ENCODE results near the gene NCK2. TPM values are rescaled to one million over a fixed set of nuclear protein-coding genes. Genes with fewer than 3 reads are reported as not detected.

Gene NCK2
- total and polyA plus RNA-seq, 10 of the 15 experiments (the other 5 are each of a cell fraction or from before 2014, with no cell fraction given), result 1.2 to 30.9 (median 14.1) TPM

GRCh38 chr2:105803773-105804172 is 59.1 kb downstream of the NCK2 start:
- RAD21 ChIA-PET (ENCODE audit: unreplicated experiment), result interaction anchor here (0.8 to 3.3 kb wide), 15 partner anchors 8 to 70 kb away, joined by 3 to 28 read pairs (median 4); no protein-coding TSS in a partner anchor
- in situ Hi-C loops (cut with MboI), result no loop called here
- 44% methylated on average over 4 of the region's 4 CpGs for WGBS (ENCODE audit: insufficient coverage, insufficient replicate concordance, low lambda C conversion rate, missing lambda C conversion rate)
- H2AFZ ChIP-seq (ENCODE audit: control insufficient read depth, low read depth, low read length), result no peak overlapping the region
- SMC1A ChIA-PET (ENCODE audit: uncharacterized antibody, unreplicated experiment), result interaction anchor here (0.7 to 9.9 kb wide), 18 partner anchors 8 to 389 kb away, joined by 3 to 93 read pairs (median 6); no protein-coding TSS in a partner anchor
- FAIRE-seq, result no peak
- no peak for DNase-seq (ENCODE audit: low read depth, low spot score)
- peaks cover 89% of the 10 kb centered on the region for H3K79me2 ChIP-seq (ENCODE audit: control insufficient read depth, insufficient read depth, low read length)
- H4K20me1 ChIP-seq (ENCODE audit: control insufficient read depth, insufficient read depth), result no peaks in the 10 kb centered on the region
- intact Hi-C loops (cut with micrococcal nuclease; ENCODE audit: unreplicated experiment), result loop anchor here (2.0 kb wide), 2 partner anchors 31 to 57 kb away; no protein-coding TSS in a partner anchor
- POLR2A ChIA-PET, result interaction anchor here (0.7 to 3.0 kb wide), 6 partner anchors 8 to 70 kb away, joined by 3 to 18 read pairs (median 5); no protein-coding TSS in a partner anchor
- no peak overlapping the region for H3K9ac ChIP-seq (ENCODE audit: control insufficient read depth, insufficient read depth, low read length)
- H3K4me3 ChIP-seq, result no peak overlapping the region
- H3K27me3 ChIP-seq (replicated peaks in 1 of 2; ENCODE audit: control insufficient read depth in 2 of 2, insufficient read depth in 2 of 2, low read length in 1 of 2), result no peaks in the 10 kb centered on the region
- peak overlapping the region; percentile 72 for H3K27ac ChIP-seq (ENCODE audit: control insufficient read depth, insufficient read depth)
- peaks cover 69% of the 10 kb centered on the region for H3K4me1 ChIP-seq (ENCODE audit: control insufficient read depth, insufficient read depth, low read length)
- no peak for ATAC-seq
- peak overlapping the region; percentile 28; the same call in 1 of the 2 replicates for H3K4me2 ChIP-seq (ENCODE audit: control insufficient read depth, insufficient read depth)
- no TSS peak for BruUV-seq (replicated peaks)
- H3K36me3 ChIP-seq (ENCODE audit: control insufficient read depth in 2 of 2, insufficient read depth in 2 of 2, low read length in 1 of 2), result peaks cover 0 to 3% of the 10 kb centered on the region in 2 experiments; a peak in 1 of 4 replicates
- H3K9me3 ChIP-seq (replicated peaks; ENCODE audit: control insufficient read depth, insufficient read depth, low read length), result no peaks in the 10 kb centered on the region
- CTCF ChIA-PET, result interaction anchor here (0.8 to 1.9 kb wide), 9 partner anchors 8 to 475 kb away, joined by 3 to 11 read pairs (median 4); no protein-coding TSS in a partner anchor
- TF ChIP-seq SUZ12 (IDR thresholded peaks at IDR 0.05; ENCODE audit: unreplicated experiment) (no peak), SMARCA5 (IDR thresholded peaks at IDR 0.05) (peak; percentile 36; the same call in 1 of the 2 replicates), ZNF687 (IDR thresholded peaks at IDR 0.05) (no peak), ZBTB11 (CRISPR knock-in tag; IDR thresholded peaks at IDR 0.05) (no peak), MLLT1 (IDR thresholded peaks at IDR 0.05) (no peak), IKZF1 (conservative IDR thresholded peaks at IDR 0.05) (0 out of 2 replicates have a peak, but pooled peaks have one; percentile 11), RELB (IDR thresholded peaks at IDR 0.05; ENCODE audit: low read depth) (0 out of 2 replicates have a peak, but pooled peaks have one; percentile 47), BCL3 (IDR thresholded peaks at IDR 0.05; ENCODE audit: borderline replicate concordance, insufficient read depth, low read depth, low read length, poor library complexity, severe bottlenecking) (no peak), ATF7 (IDR thresholded peaks at IDR 0.05; ENCODE audit: low read depth) (0 out of 2 replicates have a peak, but pooled peaks have one; percentile 9), ASH2L (IDR thresholded peaks at IDR 0.05; ENCODE audit: borderline replicate concordance, low read depth) (no peak)

All from GM12878 (cell line).